HG03442 (cell line): ENCODE data around the gene ZNF439.
"Not testable (repeated sequence)": the region's sequence is repeated elsewhere in the genome, so short reads cannot be mapped to it uniquely, and the experiment has no call there.

Experiments
- ATAC-seq: cut with Tn5 transposase; IDR thresholded peaks from one replicate; pipeline ENCODE4 v1.9.1; 2021; ENCODE audit warnings: mild to moderate bottlenecking, moderate library complexity; ENCODE audit not compliant: unreplicated experiment

ZNF439 gene

GRCh38 chr19:11867766-11868165 lies 19.2 kb downstream of the ZNF439 start:
- ATAC-seq = not testable (repeated sequence)

GRCh38 chr19:11868188-11868587 lies 19.7 kb downstream of the ZNF439 start:
- no peak for ATAC-seq

DNA sequence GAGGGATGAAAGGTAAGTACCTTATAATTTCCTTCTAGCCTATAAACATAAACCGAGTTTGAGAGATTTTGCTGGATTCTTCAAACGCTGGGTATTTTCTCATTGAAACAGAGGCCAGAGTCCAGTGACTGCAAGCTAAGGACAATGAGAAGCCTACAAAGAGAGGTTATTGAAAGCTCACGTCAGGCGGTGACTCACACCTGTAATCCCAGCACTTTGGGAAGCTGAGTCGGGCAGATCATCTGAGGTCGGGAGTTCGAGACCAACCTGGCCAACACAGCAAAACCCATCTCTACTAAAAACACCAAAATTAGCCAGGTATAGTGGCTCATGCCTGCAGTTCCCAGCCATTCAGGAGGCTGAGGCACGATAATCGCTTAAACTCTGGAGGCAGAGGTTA lies 24.1 kb downstream of the ZNF439 start:
- ATAC-seq = no peak

DNA sequence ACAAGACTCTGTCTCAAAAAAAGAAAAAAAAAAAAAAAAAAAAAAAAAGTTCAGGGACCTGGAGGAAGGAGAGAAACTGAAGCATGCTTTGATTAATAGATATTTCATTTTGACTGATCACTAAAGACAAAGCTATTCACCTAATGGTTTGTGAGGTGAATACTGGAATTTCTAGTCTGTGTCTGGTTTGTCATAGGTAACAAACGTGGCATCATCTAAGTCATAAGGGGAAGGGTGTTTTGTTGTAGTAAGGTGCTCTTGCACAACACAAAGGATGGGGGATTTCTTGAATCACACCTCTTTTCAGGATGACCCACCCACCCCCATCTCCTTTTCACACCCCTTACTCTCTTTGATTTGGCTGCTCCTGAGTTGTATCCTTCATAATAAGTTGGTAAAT lies 25.2 kb downstream of the ZNF439 start:
- ATAC-seq = no peak

DNA sequence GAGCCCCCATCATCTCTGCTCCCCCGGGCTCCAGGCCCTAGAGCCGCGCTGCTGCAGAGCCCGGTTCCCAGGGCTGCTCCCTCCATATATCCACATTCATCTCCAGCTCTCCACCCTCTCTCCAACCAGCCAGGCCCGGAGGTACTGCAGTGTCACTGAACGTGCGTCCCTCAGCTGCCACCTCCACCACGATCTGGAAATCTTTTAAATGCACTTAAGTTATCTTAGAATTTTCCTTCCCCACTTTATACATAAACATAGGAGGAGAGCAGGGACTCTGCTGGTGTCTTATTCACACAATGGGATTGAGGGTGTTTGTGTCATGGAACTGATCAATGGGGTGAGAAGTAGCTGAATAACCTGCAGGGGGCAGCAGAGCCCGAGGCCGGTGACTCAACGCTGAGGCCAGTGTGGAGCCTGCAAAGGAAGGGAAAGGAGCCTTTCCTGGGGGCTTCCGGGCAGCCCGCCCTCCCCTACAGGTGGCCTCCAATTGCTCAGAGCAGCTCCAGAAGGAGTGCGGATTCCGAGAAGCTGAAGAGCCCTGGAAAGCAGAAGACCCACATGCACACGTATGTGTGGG lies 31.3 kb downstream of the ZNF439 start:
- ATAC-seq = not testable (repeated sequence)

GRCh38 chr19:11880598-11880997 lies 32.1 kb downstream of the ZNF439 start:
- ATAC-seq = no peak

DNA sequence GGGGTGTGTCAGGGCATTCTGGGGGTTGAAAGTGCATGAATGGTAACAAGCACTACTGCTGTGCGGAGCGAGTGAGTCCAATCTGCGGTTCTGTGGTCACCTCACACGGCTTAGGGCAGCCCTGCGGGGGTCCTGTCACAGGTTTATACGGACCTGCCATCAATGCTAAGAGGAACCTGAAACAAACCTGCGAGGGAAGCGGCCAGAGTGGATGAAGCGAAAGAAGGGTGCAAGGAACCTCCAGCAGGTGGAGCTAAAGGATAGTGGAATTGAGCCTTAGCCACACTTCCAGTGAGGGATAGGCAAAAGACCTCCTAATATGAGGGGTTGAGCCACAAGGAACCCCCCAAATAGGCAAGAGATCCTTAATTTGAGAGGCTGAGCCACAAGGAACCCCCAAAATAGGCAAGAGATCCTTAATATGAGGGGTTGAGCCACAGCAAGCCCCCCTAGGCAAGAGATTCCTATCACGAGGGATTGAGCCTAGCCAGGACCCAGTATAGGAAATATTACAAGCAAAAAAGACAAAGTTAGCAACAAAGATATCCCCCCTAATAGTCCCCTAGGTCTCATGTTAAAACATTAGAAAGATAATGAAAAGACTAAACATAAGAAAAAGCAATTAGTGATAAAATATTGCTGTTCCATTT lies 32.8 kb downstream of the ZNF439 start:
- ATAC-seq = no peak

GRCh38 chr19:11882606-11883005 lies 34.1 kb downstream of the ZNF439 start:
- no peak for ATAC-seq

DNA sequence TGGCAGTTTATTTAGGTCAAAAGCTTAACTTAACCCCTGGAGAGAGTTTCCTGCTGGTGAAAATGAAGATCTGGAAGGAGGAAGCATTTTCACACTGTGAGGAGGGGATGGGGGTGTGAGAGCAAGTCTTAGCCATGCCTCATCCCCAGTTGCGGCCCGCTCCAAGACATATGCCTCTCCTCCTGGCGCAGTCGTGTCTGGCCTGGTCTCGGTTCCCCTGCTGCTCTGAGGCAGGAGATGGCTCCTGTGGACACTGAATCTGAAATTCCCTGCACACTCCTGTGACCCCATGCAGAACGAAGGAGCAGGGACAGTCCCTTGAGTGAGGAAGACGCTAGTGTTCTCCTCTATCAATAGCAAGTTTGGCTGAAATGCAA lies 38.7 kb downstream of the ZNF439 start:
- ATAC-seq = no peak

GRCh38 chr19:11887611-11888531 lies 39.3 kb downstream of the ZNF439 start, which contains the start of gene ZNF69:
Gene ZNF69, plus strand, starts transcription at chr19:11887782. Its CDS starts 142 bp downstream, at chr19:11887924.
- ATAC-seq = no peak

- not testable (repeated sequence) for ATAC-seq
These were observed 41.4 kb downstream of the ZNF439 start for GRCh38 chr19:11889901-11890300.

- no peak for ATAC-seq
These were observed 42.1 kb downstream of the ZNF439 start for GRCh38 chr19:11890634-11891033.

DNA sequence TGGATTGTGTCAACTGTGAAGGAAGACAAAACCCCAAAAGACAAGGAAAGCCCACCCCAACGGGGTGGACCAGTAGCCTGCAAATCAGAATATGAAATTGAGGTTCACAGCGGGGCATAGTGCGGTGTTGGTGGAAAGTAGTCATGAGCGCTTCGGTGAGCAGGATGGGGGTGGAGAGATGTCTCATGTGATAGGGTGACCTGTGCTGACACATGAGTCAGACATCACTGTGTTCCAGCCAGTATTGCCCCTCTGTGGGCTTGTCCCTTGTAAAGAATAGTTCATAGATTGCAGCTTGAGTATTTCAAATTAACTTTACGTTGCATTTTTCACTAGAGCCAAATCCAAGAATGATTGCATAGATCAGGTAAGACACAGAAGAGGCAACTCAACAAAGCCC lies 46.3 kb downstream of the ZNF439 start:
- ATAC-seq = no peak

DNA sequence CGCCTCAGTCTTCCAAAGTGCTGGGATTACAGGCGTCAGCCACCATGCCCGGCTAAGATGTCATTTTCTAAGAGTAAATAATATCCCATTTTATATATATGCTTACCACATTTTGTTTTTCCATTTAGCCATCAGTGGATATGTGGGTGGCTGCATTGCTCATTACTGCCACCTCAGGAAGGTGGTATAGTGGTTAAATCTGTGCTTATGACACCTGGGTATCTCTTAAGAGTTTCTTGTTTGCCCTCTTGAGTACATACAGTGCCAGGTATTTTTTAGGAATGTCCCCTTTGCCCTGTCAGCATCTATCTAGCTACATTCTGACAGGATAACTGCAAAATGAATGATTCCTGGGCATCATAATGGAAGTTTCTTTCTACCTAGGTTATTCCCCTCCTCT lies 53.7 kb downstream of the ZNF439 start:
- no peak for ATAC-seq

DNA sequence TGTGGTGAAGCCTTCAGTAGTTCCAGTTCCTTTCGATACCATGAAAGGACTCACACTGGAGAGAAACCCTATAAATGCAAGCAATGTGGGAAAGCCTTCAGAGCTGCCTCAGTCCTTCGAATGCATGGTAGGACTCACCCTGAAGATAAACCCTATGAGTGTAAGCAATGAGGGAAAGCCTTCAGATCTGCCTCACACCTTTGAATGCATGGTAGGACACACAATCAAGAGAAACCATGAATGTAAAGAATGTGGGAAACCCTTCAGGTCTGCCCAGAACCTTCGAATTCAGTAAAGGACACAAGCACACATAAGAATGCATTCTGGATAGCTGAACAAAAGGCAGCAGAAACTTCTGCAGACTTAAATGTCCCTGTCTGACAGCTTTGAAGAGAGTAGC lies 57.4 kb downstream of the ZNF439 start:
- ATAC-seq = no peak

DNA sequence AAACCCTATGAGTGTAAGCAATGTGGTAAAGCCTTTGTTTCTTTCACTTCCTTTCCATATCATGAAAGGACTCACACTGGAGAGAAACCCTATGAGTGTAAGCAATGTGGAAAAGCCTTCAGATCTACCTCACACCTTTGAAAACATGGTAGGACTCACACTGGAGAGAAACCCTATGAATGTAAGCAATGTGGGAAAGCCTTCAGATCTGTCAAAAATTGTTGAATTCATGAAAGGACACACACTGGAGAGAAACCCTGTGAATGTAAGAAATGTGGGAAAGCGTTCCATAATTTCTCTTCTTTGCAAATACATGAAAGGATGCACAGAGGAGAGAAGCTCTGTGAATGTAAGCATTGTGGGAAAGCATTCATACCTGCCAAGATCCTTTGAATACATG lies 63.4 kb downstream of the ZNF439 start:
- ATAC-seq = not testable (repeated sequence)

GRCh38 chr19:11914417-11915051 lies 66.0 kb downstream of the ZNF439 start:
- ATAC-seq = not testable (repeated sequence)
